Activated CD8-positive, alpha-beta memory T cell treated with anti-CD3 and anti-CD28 coated beads for 4 hours (primary cell): ENCODE measurements around the gene ZNF346.
"Not testable (repeated sequence)": the region's sequence is repeated elsewhere in the genome, so short reads cannot be mapped to it uniquely, and the experiment has no call there.

ENCODE experiments used
- DNase-seq, 2 donors: peaks; one replicate each; pipeline ENCODE4 v3.0.0-alpha.2; 2020; ENCODE audit warnings: low read depth in 2 of 2

ZNF346 gene

GRCh38 chr5:177022386-177023302 is at the start of gene ZNF346:
TSS of gene ZNF346 (plus strand) at chr5:177022696. CDS start at chr5:177022739, 43 bp downstream.
- DNase-seq = peak; percentile 74 to 84

- no peak for DNase-seq
These were observed 42.8 kb upstream of the ZNF346 start for GRCh38 chr5:176979669-176980068.

GRCh38 chr5:176980818-176981217 is 41.7 kb upstream of the ZNF346 start:
- no peak for DNase-seq

- DNase-seq = not testable (repeated sequence)
These were observed 39.4 kb upstream of the ZNF346 start for GRCh38 chr5:176983112-176983511.

GRCh38 chr5:176983593-176983992 is 38.9 kb upstream of the ZNF346 start:
- not testable (repeated sequence) for DNase-seq

- DNase-seq = not testable (repeated sequence)
These were observed 38.3 kb upstream of the ZNF346 start for GRCh38 chr5:176984176-176984575.

- peak in 1 of 2 donors; percentile 13 for DNase-seq
These were observed 37.0 kb upstream of the ZNF346 start for GRCh38 chr5:176985516-176985915.

GRCh38 chr5:176986280-176986679 is 36.2 kb upstream of the ZNF346 start:
- no peak for DNase-seq

GRCh38 chr5:176987583-176987982 is 34.9 kb upstream of the ZNF346 start:
- DNase-seq = no peak

- DNase-seq = not testable (repeated sequence)
These were observed 29.4 kb upstream of the ZNF346 start for GRCh38 chr5:176993081-176993480.

- no peak for DNase-seq
These were observed 27.9 kb upstream of the ZNF346 start for GRCh38 chr5:176994460-176995121.

GRCh38 chr5:176995122-176995490 is 27.4 kb upstream of the ZNF346 start:
- DNase-seq = no peak

- no peak for DNase-seq
These were observed 26.4 kb upstream of the ZNF346 start for GRCh38 chr5:176995896-176996767.

- no peak for DNase-seq
These were observed 25.7 kb upstream of the ZNF346 start for GRCh38 chr5:176996780-176997179.

- no peak for DNase-seq
These were observed 23.7 kb upstream of the ZNF346 start for GRCh38 chr5:176998828-176999227.

- DNase-seq = not testable (repeated sequence)
These were observed 23.0 kb upstream of the ZNF346 start for GRCh38 chr5:176999526-176999925.

GRCh38 chr5:177003649-177004048 is 18.8 kb upstream of the ZNF346 start:
- no peak for DNase-seq

- DNase-seq = no peak
These were observed 17.5 kb upstream of the ZNF346 start for GRCh38 chr5:177004961-177005360.

- peak; percentile 25 to 34 for DNase-seq
These were observed 16.8 kb upstream of the ZNF346 start for GRCh38 chr5:177005619-177006264.

- DNase-seq = peak; percentile 86 to 88
These were observed 16.1 kb upstream of the ZNF346 start, which contains the start of gene UIMC1 for GRCh38 chr5:177006265-177006972. TSS of gene UIMC1 (minus strand) at chr5:177006779. CDS start at chr5:176982615, 24,164 bp downstream.

- DNase-seq = no peak
These were observed 13.8 kb upstream of the ZNF346 start for GRCh38 chr5:177008716-177009115.
